IgD-negative memory B cell (primary cell): Measurements from ENCODE around the gene SURF6. TPM values are rescaled to one million over a fixed set of nuclear protein-coding genes. Genes with fewer than 3 reads are reported as not detected.
A peak's percentile ranks its signal among the peaks of the same experiment; 100 is the strongest.

Source experiments
- H3K27ac Mint-ChIP-seq, 3 donors: one replicate each; pipeline ENCODE4 v1.8.0; 2020 to 2022; ENCODE audit warnings: mild to moderate bottlenecking in 3 of 3, mixed read lengths in 3 of 3, moderate library complexity in 1 of 3
- H3K27me3 Mint-ChIP-seq: one replicate; pipeline ENCODE4 v1.8.0; 2021; ENCODE audit warnings: mixed read lengths
- H3K36me3 Mint-ChIP-seq: one replicate; pipeline ENCODE4 v1.8.0; 2020; ENCODE audit warnings: mild to moderate bottlenecking, mixed read lengths
- H3K4me1 Mint-ChIP-seq, 3 donors: one replicate each; pipeline ENCODE4 v1.8.0; 2020 to 2022; ENCODE audit warnings: mixed read lengths in 3 of 3, mild to moderate bottlenecking in 1 of 3
- H3K4me3 Mint-ChIP-seq, 4 donors: one replicate each; pipeline ENCODE4 v1.8.0; 2020 to 2022; ENCODE audit warnings: mild to moderate bottlenecking in 4 of 4, mixed read lengths in 4 of 4, moderate library complexity in 3 of 4
- H3K9me3 Mint-ChIP-seq, 3 donors: one replicate each; pipeline ENCODE4 v1.8.0; 2020 to 2021; ENCODE audit warnings: mixed read lengths in 3 of 3, mild to moderate bottlenecking in 1 of 3
- polyA plus RNA-seq: library from polyadenylated mRNA; unstranded; fragments of 300-500 nt; fragmentation: Illumina TruSeq; gene quantifications from one replicate; pipeline ENCODE4 v1.2.3, GENCODE V29; 2021

Gene SURF6
- polyA plus RNA-seq, 1 donor from 2014 or later, result 13.4 TPM

- peaks cover 1% of the 10 kb centered on the region for H3K36me3 Mint-ChIP-seq
- peak overlapping the region in 2 of 3 donors; percentile 53 to 77 for H3K27ac Mint-ChIP-seq
These were observed 23.6 kb upstream of the SURF6 start for GRCh38 chr9:133359399-133360175.

GRCh38 chr9:133357656-133358055 is 21.7 kb upstream of the SURF6 start:
- Mint-ChIP-seq H3K4me3 (peak overlapping the region; percentile 85 to 95 (median 90)), H3K27ac (peak overlapping the region in 2 of 3 donors; percentile 67 to 74), H3K27me3 (no peaks in the 10 kb centered on the region), H3K36me3 (peaks cover 1% of the 10 kb centered on the region), H3K9me3 (no peaks in the 10 kb centered on the region), H3K4me1 (peaks cover 0 to 20% (median 13%) of the 10 kb centered on the region in 3 donors)

More at GRCh38 chr9:133359399-133360175, 23.6 kb upstream of the SURF6 start:
- Mint-ChIP-seq H3K4me1 (peaks cover 0 to 17% (median 11%) of the 10 kb centered on the region in 3 donors), H3K27me3 (no peaks in the 10 kb centered on the region), H3K9me3 (no peaks in the 10 kb centered on the region), H3K4me3 (peak overlapping the region in 2 of 4 donors; percentile 16 to 68)

GRCh38 chr9:133356391-133357091 is 20.6 kb upstream of the SURF6 start, which contains the start of the genes SURF1 and SURF2:
SURF1 (minus strand) TSS chr9:133356487; CDS start chr9:133356453, 34 bp downstream.
SURF2 (plus strand) TSS chr9:133356550; CDS start chr9:133356593, 43 bp downstream.
- H3K4me1 Mint-ChIP-seq, result peaks cover 3 to 20% (median 13%) of the 10 kb centered on the region in 3 donors
- H3K27ac Mint-ChIP-seq, result peak within 1 kb of the TSS; percentile 92
- H3K27me3 Mint-ChIP-seq, result no peaks in the 10 kb centered on the region
- no peaks in the 10 kb centered on the region for H3K9me3 Mint-ChIP-seq
- no peaks in the 10 kb centered on the region for H3K36me3 Mint-ChIP-seq
- H3K4me3 Mint-ChIP-seq, result peak within 1 kb of the TSS; percentile 85 to 95 (median 94)

- no peaks in the 10 kb centered on the region for H3K9me3 Mint-ChIP-seq
- peak overlapping the region; percentile 92 for H3K27ac Mint-ChIP-seq
- H3K27me3 Mint-ChIP-seq, result no peaks in the 10 kb centered on the region
- H3K36me3 Mint-ChIP-seq, result no peaks in the 10 kb centered on the region
- peak overlapping the region; percentile 85 to 95 (median 94) for H3K4me3 Mint-ChIP-seq
- H3K4me1 Mint-ChIP-seq, result peaks cover 3 to 20% (median 13%) of the 10 kb centered on the region in 3 donors
These were observed 19.9 kb upstream of the SURF6 start for GRCh38 chr9:133355881-133356357.

- no peaks in the 10 kb centered on the region for H3K9me3 Mint-ChIP-seq
- no peaks in the 10 kb centered on the region for H3K27me3 Mint-ChIP-seq
- peaks cover 3 to 20% (median 11%) of the 10 kb centered on the region in 3 donors for H3K4me1 Mint-ChIP-seq
- peak overlapping the region in 3 of 4 donors; percentile 75 to 95 (median 85) for H3K4me3 Mint-ChIP-seq
- H3K27ac Mint-ChIP-seq, result peak overlapping the region; percentile 59 to 92 (median 83)
- no peaks in the 10 kb centered on the region for H3K36me3 Mint-ChIP-seq
These were observed 18.8 kb upstream of the SURF6 start for GRCh38 chr9:133354766-133355165.

GRCh38 chr9:133353548-133353947 is 17.6 kb upstream of the SURF6 start:
- Mint-ChIP-seq H3K36me3 (peaks cover 3% of the 10 kb centered on the region), H3K4me3 (peak overlapping the region in 1 of 4 donors; percentile 95), H3K4me1 (peaks cover 11 to 27% (median 23%) of the 10 kb centered on the region in 3 donors), H3K9me3 (no peaks in the 10 kb centered on the region), H3K27ac (peak overlapping the region in 1 of 3 donors; percentile 92), H3K27me3 (no peaks in the 10 kb centered on the region)

- Mint-ChIP-seq H3K4me3 (peak overlapping the region in 1 of 4 donors; percentile 95), H3K27ac (peak overlapping the region in 2 of 3 donors; percentile 71 to 92), H3K27me3 (no peaks in the 10 kb centered on the region), H3K9me3 (no peaks in the 10 kb centered on the region), H3K4me1 (peaks cover 16 to 30% (median 20%) of the 10 kb centered on the region in 3 donors), H3K36me3 (peaks cover 5% of the 10 kb centered on the region)
These were observed 16.8 kb upstream of the SURF6 start for GRCh38 chr9:133352635-133353340.

GRCh38 chr9:133351908-133352634 is 16.1 kb upstream of the SURF6 start:
- Mint-ChIP-seq H3K36me3 (peaks cover 5% of the 10 kb centered on the region), H3K27me3 (no peaks in the 10 kb centered on the region), H3K4me3 (peak overlapping the region in 3 of 4 donors; percentile 32 to 95 (median 57)), H3K4me1 (peaks cover 17 to 25% (median 18%) of the 10 kb centered on the region in 3 donors), H3K9me3 (no peaks in the 10 kb centered on the region), H3K27ac (peak overlapping the region in 1 of 3 donors; percentile 92)

GRCh38 chr9:133351526-133351907 is 15.5 kb upstream of the SURF6 start:
- Mint-ChIP-seq H3K4me1 (peaks cover 17 to 31% (median 24%) of the 10 kb centered on the region in 3 donors), H3K27me3 (no peaks in the 10 kb centered on the region), H3K36me3 (peaks cover 5% of the 10 kb centered on the region), H3K27ac (peak overlapping the region in 1 of 3 donors; percentile 92), H3K9me3 (no peaks in the 10 kb centered on the region), H3K4me3 (peak overlapping the region in 1 of 4 donors; percentile 95)

- peak overlapping the region in 1 of 3 donors; percentile 85 for H3K27ac Mint-ChIP-seq
- H3K9me3 Mint-ChIP-seq, result no peaks in the 10 kb centered on the region
- H3K36me3 Mint-ChIP-seq, result peaks cover 5% of the 10 kb centered on the region
- H3K27me3 Mint-ChIP-seq, result no peaks in the 10 kb centered on the region
- peaks cover 17 to 35% (median 26%) of the 10 kb centered on the region in 3 donors for H3K4me1 Mint-ChIP-seq
- peak overlapping the region in 2 of 4 donors; percentile 72 to 95 for H3K4me3 Mint-ChIP-seq
These were observed 14.1 kb upstream of the SURF6 start for GRCh38 chr9:133349965-133350616.

GRCh38 chr9:133348718-133349573 is 13.0 kb upstream of the SURF6 start:
- peaks cover 5% of the 10 kb centered on the region for H3K36me3 Mint-ChIP-seq
- peaks cover 17 to 31% (median 23%) of the 10 kb centered on the region in 3 donors for H3K4me1 Mint-ChIP-seq
- H3K27ac Mint-ChIP-seq, result peak overlapping the region; percentile 85 to 98 (median 97)
- peak overlapping the region; percentile 95 to 100 (median 98) for H3K4me3 Mint-ChIP-seq
- no peaks in the 10 kb centered on the region for H3K9me3 Mint-ChIP-seq
- no peaks in the 10 kb centered on the region for H3K27me3 Mint-ChIP-seq

- Mint-ChIP-seq H3K4me3 (peak within 1 kb of the TSS; percentile 95 to 100 (median 98)), H3K9me3 (no peaks in the 10 kb centered on the region), H3K27me3 (no peaks in the 10 kb centered on the region), H3K4me1 (peaks cover 17 to 29% (median 23%) of the 10 kb centered on the region in 3 donors), H3K27ac (peak within 1 kb of the TSS; percentile 87 to 99 (median 98)), H3K36me3 (peaks cover 5% of the 10 kb centered on the region)
These were observed 12.2 kb upstream of the SURF6 start, which contains the start of the genes MED22 and RPL7A for GRCh38 chr9:133347985-133348717. MED22 (minus strand) TSS chr9:133348131; CDS start chr9:133346662, 1,469 bp downstream. RPL7A (plus strand) TSS chr9:133348218; CDS start chr9:133348244, 26 bp downstream.
